Heart left ventricle (tissue), 16 donors: Measurements from ENCODE around the gene PACRG. TPM values are rescaled to one million over a fixed set of nuclear protein-coding genes. Genes with fewer than 3 reads are reported as not detected.
A peak's percentile ranks its signal among the peaks of the same experiment; 100 is the strongest.

ENCODE experiments used
- ATAC-seq, 4 donors: fragments of 200-7000 bp; cut with Tn5 transposase; one replicate each; pipeline ENCODE4 v1.9.1; 2020 to 2022; ENCODE audit warnings: moderate library complexity in 4 of 4, mild to moderate bottlenecking in 3 of 4, moderate number of reproducible peaks in 1 of 4
- DNase-seq, 5 donors: peaks; one replicate each; pipeline ENCODE4 v3.0.0-alpha.2; 2020
- H3K27ac ChIP-seq, 12 donors: fragments of 200-600 bp; sonication (generic) in 4 of 12; one replicate each; pipeline versions ENCODE4 v1.5.0 to v1.8.0; 2016 to 2022; ENCODE audit warnings: mild to moderate bottlenecking in 2 of 12
- H3K27me3 ChIP-seq, 9 donors: fragments of 200-600 bp; sonication (generic) in 2 of 9; one replicate each; pipeline versions ENCODE4 v1.5.1 to v1.8.0; 2016 to 2022; ENCODE audit warnings: mild to moderate bottlenecking in 3 of 9
- H3K36me3 ChIP-seq, 9 donors: fragments of 200-600 bp; sonication (generic) in 2 of 9; one replicate each; pipeline versions ENCODE4 v1.5.0 to v1.8.0; 2018 to 2022; ENCODE audit warnings: mild to moderate bottlenecking in 2 of 9
- H3K4me1 ChIP-seq, 12 donors: fragments of 200-600 bp; sonication (generic) in 4 of 12; one replicate each; pipeline versions ENCODE4 v1.5.0 to v1.8.0; 2016 to 2022; ENCODE audit warnings: mild to moderate bottlenecking in 3 of 12
- H3K4me3 ChIP-seq, 12 donors: fragments of 200-600 bp; sonication (generic) in 4 of 12; one replicate each; pipeline versions ENCODE4 v1.5.0 to v1.8.0; 2017 to 2022; ENCODE audit warnings: mild to moderate bottlenecking in 9 of 12, moderate library complexity in 4 of 12
- H3K9me3 ChIP-seq, 12 donors: fragments of 200-600 bp; sonication (generic) in 4 of 12; one replicate each; pipeline versions ENCODE4 v1.5.0 to v1.8.0; 2016 to 2022; ENCODE audit warnings: mild to moderate bottlenecking in 1 of 12
- CTCF ChIP-seq, 12 donors: fragments of 200-600 bp; sonication (generic) in 4 of 12; IDR thresholded peaks; one replicate each; pipeline versions ENCODE4 v1.5.0 to v1.8.0; 2018 to 2022; ENCODE audit warnings: antibody characterized with exemption in 12 of 12, mild to moderate bottlenecking in 5 of 12
- POLR2A ChIP-seq, 2 donors: fragments of 450-650 bp; IDR thresholded peaks; one replicate each; pipeline ENCODE4 v1.6.1; 2017; ENCODE audit warnings: antibody characterized with exemption in 2 of 2, mild to moderate bottlenecking in 2 of 2, moderate library complexity in 2 of 2
- WGBS, 4 donors: extraction: QIAGEN DNeasy Blood & Tissue Kit in 2 of 4; methylation state at CpG; one replicate each; pipeline versions ENCODE4 v1.1.5 to v1.1.7; 2013 to 2018; 5-methylcytosine and 5-hydroxymethylcytosine counted together
- intact Hi-C, 10 donors: fragments of 100-400 bp; cut with DNase I; formaldehyde crosslinking; loops; one replicate each; pipeline versions ENCODE4 v1.11.1 to v1.14.2; 2022
- polyA plus RNA-seq, 2 donors: library from polyadenylated mRNA; stranded (reverse); fragments of 200-250 nt; gene quantifications; one replicate each; pipeline ENCODE4 v1.2.3, GENCODE V29; 2013
- total RNA-seq, 9 donors: library from RNA; depleted of rRNA in 2 of 9; stranded (reverse); fragments of >200 nt in 2 of 9; fragmentation: NEBNext Ultra II Directional in 3 of 9; extraction: Animal tissue kit (Norgen Biotek cat#: 25700) in 3 of 9; gene quantifications; one replicate each; pipeline versions ENCODE4 v1.1.0 to v1.2.4, GENCODE V29; 2016 to 2023
- donor health status: ischemic (EF 13 %, LVEDD 7.1; RV severe dilation, severe dysfunction).
- donor health status: healthy with polysubstance abuse.
- donor health status: DM: no; HTN: yes; CAD: no.
- donor health status: DM: no; HTN: no; CAD: no.
- donor health status: ischemic (EF 25% LVEDD 6.9; RV normal size, moderate dysfunction).
- donor health status: ischemic (EF 25% LVEDD 5.7; RV mildly dilated, moderate dysfunction).
- donor health status: healthy.
- donor health status: DM: yes; HTN: yes; CAD: no.
- donor health status: ischemic (EF 35%, LVEDD 5.7; RV mildly dilated, moderate dysfunction).
- donor health status: nonischemic (EF 11% LVEDD 7.7; RV severe dilation, severe dysfunction).
- donor health status: DM: yes; HTN: yes; CAD: no.
- donor health status: PGD.
- donor health status: ischemic (EF 29% LVEDD 5.4; RV normal size, mild dysfunction).
- donor health status: nonischemic (EF 23%, LVEDD 6.1; RV moderate dilation, normal function).

Gene PACRG
- total and polyA plus RNA-seq, 11 donors, result 2.0 to 83.3 (median 11.8) TPM

DNA sequence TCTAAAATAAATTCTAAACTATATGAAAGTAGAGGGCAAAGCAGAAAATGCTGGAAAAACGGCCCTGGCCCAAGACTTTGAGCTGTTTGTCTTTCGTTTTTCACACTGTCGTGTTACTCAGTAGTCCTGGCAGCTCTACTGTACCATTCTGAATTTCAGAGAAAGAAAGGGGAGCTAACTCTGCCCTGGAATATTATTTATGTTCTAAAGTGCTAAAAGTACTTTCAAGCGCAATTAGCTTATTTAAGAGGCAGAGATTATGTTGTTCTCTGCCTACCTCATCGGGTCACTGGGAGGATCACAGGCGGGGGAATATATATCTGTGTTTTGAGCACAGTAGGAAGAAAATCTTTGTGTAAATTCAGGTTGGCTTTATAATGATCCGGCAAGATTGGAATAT, 534.3 kb downstream of the PACRG start:
- Histone ChIP-seq H3K27ac (peak overlapping the region in 5 of 12 donors; percentile 1 to 64 (median 30)), H3K36me3 (no peaks in the 10 kb centered on the region), H3K27me3 (no peaks in the 10 kb centered on the region), H3K4me1 (peaks cover 0 to 54% (median 18%) of the 10 kb centered on the region in 12 donors), H3K4me3 (no peak overlapping the region), H3K9me3 (no peaks in the 10 kb centered on the region)
- ATAC-seq (no peak), DNase-seq (no peak)
- intact Hi-C loops, result loop anchor here in 4 of 10 donors (5.0 to 10.0 kb wide), 4 partner anchors 47 to 703 kb away; no protein-coding TSS in a partner anchor
- WGBS, 4 donors, result 66 to 79% (median 74%) methylated on average over 7 of the region's 7 CpGs
- TF ChIP-seq POLR2A (IDR thresholded peaks at IDR 0.05) (no peak), CTCF (IDR thresholded peaks at IDR 0.05) (no peak)

GRCh38 chr6:163263196-163263595, 535.4 kb downstream of the PACRG start:
- H3K9me3 ChIP-seq, result no peaks in the 10 kb centered on the region
- TF ChIP-seq POLR2A (IDR thresholded peaks at IDR 0.05), result no peak
- TF ChIP-seq CTCF (IDR thresholded peaks at IDR 0.05), result no peak
- no peak overlapping the region for H3K4me3 ChIP-seq
- H3K36me3 ChIP-seq, result no peaks in the 10 kb centered on the region
- DNase-seq, result peak in 2 of 5 donors; percentile 51 to 75
- intact Hi-C loops, result loop anchor here in 4 of 10 donors (5.0 to 10.0 kb wide), 4 partner anchors 48 to 702 kb away; no protein-coding TSS in a partner anchor
- WGBS, 4 donors, result 43 to 80% (median 54%) methylated on average over 8 of the region's 8 CpGs
- no peaks in the 10 kb centered on the region for H3K27me3 ChIP-seq
- ATAC-seq, result peak; percentile 27 to 83 (median 59)
- peaks cover 0 to 54% (median 18%) of the 10 kb centered on the region in 12 donors for H3K4me1 ChIP-seq
- H3K27ac ChIP-seq, result peak overlapping the region in 4 of 12 donors; percentile 38 to 69 (median 57)

DNA sequence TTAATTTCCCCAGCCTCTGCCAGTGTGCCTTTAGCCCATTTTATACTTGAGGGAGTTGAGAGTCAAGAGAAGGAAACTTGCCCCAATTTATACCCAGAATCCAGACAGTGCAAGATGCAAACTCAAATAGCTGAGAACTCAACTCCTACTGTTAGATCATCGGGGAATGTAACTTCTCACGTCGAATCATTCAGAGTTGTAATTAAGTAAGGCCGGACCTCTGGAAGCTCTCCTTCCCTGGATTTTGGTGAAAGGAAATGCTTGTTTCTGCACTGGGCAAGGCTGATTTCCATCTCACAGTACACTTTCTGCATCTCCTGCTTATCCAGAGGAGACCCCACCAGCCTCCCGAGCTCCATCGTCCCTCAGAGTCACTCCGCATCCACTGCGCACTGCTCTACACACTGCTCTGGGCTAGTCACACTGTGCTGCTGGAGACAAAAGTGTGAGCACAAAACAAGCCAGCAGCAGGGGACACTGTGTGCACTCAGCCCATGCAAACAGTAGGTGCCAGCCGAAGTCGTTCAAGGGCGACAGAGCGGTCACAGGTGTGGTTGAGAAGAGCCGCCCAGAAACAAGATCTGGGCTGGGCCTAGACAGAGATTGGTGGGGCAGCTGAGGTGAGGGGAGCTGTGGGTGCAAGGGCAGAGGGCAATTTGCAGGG, 536.4 kb downstream of the PACRG start:
- peak overlapping the region in 7 of 12 donors; percentile 5 to 69 (median 39) for H3K27ac ChIP-seq
- intact Hi-C loops, result loop anchor here in 4 of 10 donors (5.0 to 10.0 kb wide), 4 partner anchors 49 to 701 kb away; no protein-coding TSS in a partner anchor
- H3K36me3 ChIP-seq, result no peaks in the 10 kb centered on the region
- H3K4me3 ChIP-seq, result no peak overlapping the region
- TF ChIP-seq POLR2A (IDR thresholded peaks at IDR 0.05) (no peak), CTCF (IDR thresholded peaks at IDR 0.05) (peak in 2 of 12 donors; percentile 12 to 13)
- no peaks in the 10 kb centered on the region for H3K9me3 ChIP-seq
- 63 to 71% (median 68%) methylated on average over 13 of the region's 13 CpGs for WGBS, 4 donors
- peaks cover 0 to 54% (median 18%) of the 10 kb centered on the region in 12 donors for H3K4me1 ChIP-seq
- H3K27me3 ChIP-seq, result no peaks in the 10 kb centered on the region
- DNase-seq (peak in 4 of 5 donors; percentile 43 to 70 (median 60)), ATAC-seq (peak; percentile 86 to 91 (median 90))

- no peaks in the 10 kb centered on the region for H3K36me3 ChIP-seq
- TF ChIP-seq CTCF (IDR thresholded peaks at IDR 0.05) (no peak), POLR2A (IDR thresholded peaks at IDR 0.05) (no peak)
- no peaks in the 10 kb centered on the region for H3K9me3 ChIP-seq
- intact Hi-C loops, result loop anchor here in 4 of 10 donors (5.0 to 10.0 kb wide), 4 partner anchors 50 to 700 kb away; no protein-coding TSS in a partner anchor
- H3K4me1 ChIP-seq, result peaks cover 0 to 50% (median 17%) of the 10 kb centered on the region in 12 donors
- peak overlapping the region in 6 of 12 donors; percentile 22 to 69 (median 41) for H3K27ac ChIP-seq
- no peak for ATAC-seq
- no peak for DNase-seq
- 55 to 67% (median 59%) methylated on average over 6 of the region's 6 CpGs for WGBS, 4 donors
- H3K27me3 ChIP-seq, result no peaks in the 10 kb centered on the region
- H3K4me3 ChIP-seq, result no peak overlapping the region
These were observed 536.9 kb downstream of the PACRG start for GRCh38 chr6:163264662-163265035.
